GM21526 (cell line): ENCODE results near the gene ZNF573.

Experiments
- ATAC-seq: cut with Tn5 transposase; IDR thresholded peaks from one replicate; pipeline ENCODE4 v1.9.1; 2021; ENCODE audit warnings: moderate library complexity; ENCODE audit not compliant: unreplicated experiment, low FRiP score

The ZNF573 gene

GRCh38 chr19:37698216-37698615, 81.2 kb downstream of the ZNF573 start:
- ATAC-seq: no peak

GRCh38 chr19:37695144-37695899, 84.1 kb downstream of the ZNF573 start:
- no peak for ATAC-seq

- ATAC-seq: no peak
Observed at GRCh38 chr19:37692956-37693620, 86.3 kb downstream of the ZNF573 start.

GRCh38 chr19:37691881-37692504, 87.4 kb downstream of the ZNF573 start:
- ATAC-seq: no peak
